A673 (cell line): ENCODE measurements around the gene CDH18.

Source experiments
- EZH2 ChIP-seq: fragments of 200-600 bp; sonication (generic); IDR thresholded peaks from 2 replicates; pipeline ENCODE4 v1.6.1; 2017; ENCODE audit warnings: borderline replicate concordance, low read depth, mild to moderate bottlenecking, mixed read lengths, antibody characterized with exemption, low read length; ENCODE audit not compliant: poor library complexity, severe bottlenecking
- TF ChIP-seq, protein P1 (sequence below): fragments of 300-800, 200-600 bp; sonication (generic); conservative IDR thresholded peaks from 2 replicates; pipeline ENCODE4 v1.5.1; 2017; ENCODE audit warnings: low read depth, mild to moderate bottlenecking, antibody characterized with exemption, low read length, moderate library complexity, mixed read lengths

DNA sequence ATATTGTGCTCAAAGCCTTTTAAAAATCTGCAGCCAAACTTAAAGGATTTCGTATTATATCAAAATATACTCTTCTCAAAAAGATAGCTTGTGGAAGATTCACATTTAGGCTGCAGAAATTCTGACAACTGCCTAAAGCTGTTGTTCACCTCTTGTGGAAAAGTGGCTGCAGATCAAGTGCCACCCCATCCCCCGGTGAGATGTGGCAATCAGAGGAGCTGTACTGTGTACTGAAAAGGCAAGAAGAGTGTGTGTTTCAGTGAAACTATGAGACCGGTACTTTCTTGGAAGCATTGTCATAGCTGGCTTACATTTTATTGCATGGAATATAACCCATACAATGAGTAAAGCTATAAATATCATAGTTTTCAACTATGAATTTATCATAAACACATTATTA, 64.3 kb downstream of the CDH18 start:
- TF ChIP-seq, protein P1, sequence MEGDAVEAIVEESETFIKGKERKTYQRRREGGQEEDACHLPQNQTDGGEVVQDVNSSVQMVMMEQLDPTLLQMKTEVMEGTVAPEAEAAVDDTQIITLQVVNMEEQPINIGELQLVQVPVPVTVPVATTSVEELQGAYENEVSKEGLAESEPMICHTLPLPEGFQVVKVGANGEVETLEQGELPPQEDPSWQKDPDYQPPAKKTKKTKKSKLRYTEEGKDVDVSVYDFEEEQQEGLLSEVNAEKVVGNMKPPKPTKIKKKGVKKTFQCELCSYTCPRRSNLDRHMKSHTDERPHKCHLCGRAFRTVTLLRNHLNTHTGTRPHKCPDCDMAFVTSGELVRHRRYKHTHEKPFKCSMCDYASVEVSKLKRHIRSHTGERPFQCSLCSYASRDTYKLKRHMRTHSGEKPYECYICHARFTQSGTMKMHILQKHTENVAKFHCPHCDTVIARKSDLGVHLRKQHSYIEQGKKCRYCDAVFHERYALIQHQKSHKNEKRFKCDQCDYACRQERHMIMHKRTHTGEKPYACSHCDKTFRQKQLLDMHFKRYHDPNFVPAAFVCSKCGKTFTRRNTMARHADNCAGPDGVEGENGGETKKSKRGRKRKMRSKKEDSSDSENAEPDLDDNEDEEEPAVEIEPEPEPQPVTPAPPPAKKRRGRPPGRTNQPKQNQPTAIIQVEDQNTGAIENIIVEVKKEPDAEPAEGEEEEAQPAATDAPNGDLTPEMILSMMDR, result no peak
- no peak for TF ChIP-seq EZH2
